ENCODE results near the gene NID1. TPM values are rescaled to one million over a fixed set of nuclear protein-coding genes. Genes with fewer than 3 reads are reported as not detected.

NID1 gene
- total and polyA plus RNA-seq, 10 donors: 6.8 to 178 (median 81.2) TPM

GRCh38 chr1:236033336-236033735, 31.6 kb downstream of the NID1 start:
- no peak for TF ChIP-seq POLR2A (IDR thresholded peaks at IDR 0.05)
- no peak for TF ChIP-seq POLR2AphosphoS5 (IDR thresholded peaks at IDR 0.05)
- TF ChIP-seq CTCF (IDR thresholded peaks at IDR 0.05 in 8 of 11, conservative IDR thresholded peaks at IDR 0.05 in 3 of 11): no peak
- intact Hi-C loops (cut with DNase I; ENCODE audit: low total_unique reads): no loop called here
- peaks cover 0 to 73% (median 8%) of the 10 kb centered on the region in 6 donors for H3K36me3 ChIP-seq
- DNase-seq: no peak
- WGBS, 5 donors: 89 to 99% (median 94%) methylated on average over 4 of the region's 4 CpGs
- H3K9me3 ChIP-seq: no peaks in the 10 kb centered on the region
- no peaks in the 10 kb centered on the region for H3K4me1 ChIP-seq
- no peak overlapping the region for H3K27ac ChIP-seq
- no peaks in the 10 kb centered on the region for H3K27me3 ChIP-seq (replicated peaks in 1 of 7)
- H3K4me3 ChIP-seq: no peak overlapping the region

GRCh38 chr1:236030534-236030933, 34.4 kb downstream of the NID1 start:
- H3K27me3 ChIP-seq (replicated peaks in 1 of 7): no peaks in the 10 kb centered on the region
- H3K4me1 ChIP-seq: peaks cover 0 to 6% (median 0%) of the 10 kb centered on the region in 6 donors
- intact Hi-C loops (cut with DNase I; ENCODE audit: low total_unique reads): no loop called here
- H3K27ac ChIP-seq: no peak overlapping the region
- H3K4me3 ChIP-seq: no peak overlapping the region
- 82 to 90% (median 86%) methylated on average over 3 of the region's 3 CpGs for WGBS, 5 donors
- TF ChIP-seq CTCF (IDR thresholded peaks at IDR 0.05 in 8 of 11, conservative IDR thresholded peaks at IDR 0.05 in 3 of 11) (no peak), POLR2A (IDR thresholded peaks at IDR 0.05) (no peak), POLR2AphosphoS5 (IDR thresholded peaks at IDR 0.05) (no peak)
- no peak for DNase-seq
- peaks cover 0 to 70% (median 5%) of the 10 kb centered on the region in 6 donors for H3K36me3 ChIP-seq
- no peaks in the 10 kb centered on the region for H3K9me3 ChIP-seq

- no peaks in the 10 kb centered on the region for H3K27me3 ChIP-seq (replicated peaks in 1 of 7)
- WGBS, 5 donors: 90 to 96% (median 95%) methylated on average over 24 to 26 of the region's 26 CpGs
- no peak for DNase-seq
- H3K36me3 ChIP-seq: peaks cover 0 to 79% (median 6%) of the 10 kb centered on the region in 6 donors
- intact Hi-C loops (cut with DNase I; ENCODE audit: low total_unique reads): no loop called here
- H3K27ac ChIP-seq: no peak overlapping the region
- no peak overlapping the region for H3K4me3 ChIP-seq
- no peaks in the 10 kb centered on the region for H3K9me3 ChIP-seq
- TF ChIP-seq POLR2AphosphoS5 (IDR thresholded peaks at IDR 0.05) (peak in 1 of 3 donors; percentile 41), POLR2A (IDR thresholded peaks at IDR 0.05) (no peak)
- peaks cover 0 to 6% (median 0%) of the 10 kb centered on the region in 6 donors for H3K4me1 ChIP-seq
Measured at GRCh38 chr1:236029428-236029940, 35.4 kb downstream of the NID1 start.

- H3K27ac ChIP-seq: no peak overlapping the region
- H3K4me1 ChIP-seq: peaks cover 0 to 6% (median 0%) of the 10 kb centered on the region in 6 donors
- DNase-seq: no peak
- H3K36me3 ChIP-seq: peaks cover 0 to 90% (median 10%) of the 10 kb centered on the region in 6 donors
- H3K4me3 ChIP-seq: no peak overlapping the region
- WGBS, 5 donors: 62 to 70% (median 67%) methylated on average over 4 of the region's 4 CpGs
- H3K9me3 ChIP-seq: no peaks in the 10 kb centered on the region
- intact Hi-C loops (cut with DNase I; ENCODE audit: low total_unique reads): no loop called here
- no peak for TF ChIP-seq POLR2A (IDR thresholded peaks at IDR 0.05)
- H3K27me3 ChIP-seq (replicated peaks in 1 of 7): no peaks in the 10 kb centered on the region
Measured at GRCh38 chr1:236027104-236027503, 37.8 kb downstream of the NID1 start.

- TF ChIP-seq POLR2AphosphoS5 (IDR thresholded peaks at IDR 0.05): peak in 2 of 3 donors; percentile 12 to 18
- TF ChIP-seq CTCF (IDR thresholded peaks at IDR 0.05 in 8 of 11, conservative IDR thresholded peaks at IDR 0.05 in 3 of 11): no peak
- TF ChIP-seq POLR2A (IDR thresholded peaks at IDR 0.05): no peak
- WGBS, 5 donors: 91 to 96% (median 94%) methylated on average over 14 of the region's 14 CpGs
- H3K27ac ChIP-seq: no peak overlapping the region
- no peaks in the 10 kb centered on the region for H3K9me3 ChIP-seq
- H3K36me3 ChIP-seq: peaks cover 0 to 87% (median 10%) of the 10 kb centered on the region in 6 donors
- no peaks in the 10 kb centered on the region for H3K27me3 ChIP-seq (replicated peaks in 1 of 7)
- DNase-seq: no peak
- no peak overlapping the region for H3K4me3 ChIP-seq
- intact Hi-C loops (cut with DNase I; ENCODE audit: low total_unique reads): no loop called here
- peaks cover 0 to 10% (median 0%) of the 10 kb centered on the region in 6 donors for H3K4me1 ChIP-seq
Measured at GRCh38 chr1:236025836-236026235, 39.1 kb downstream of the NID1 start.

Data from spleen (tissue), 11 donors.